ENCODE data around the gene TRMT10A.
A peak's percentile ranks its signal among the peaks of the same experiment; 100 is the strongest.
"Not testable (repeated sequence)": the region's sequence is repeated elsewhere in the genome, so short reads cannot be mapped to it uniquely, and the experiment has no call there.

The TRMT10A gene

GRCh38 chr4:99571883-99572282, 8.0 kb upstream of the TRMT10A start:
- H3K4me1 ChIP-seq (ENCODE audit: control insufficient read depth in 1 of 2, insufficient read depth in 2 of 2, low read length in 2 of 2), result peaks cover 11% of the 10 kb centered on the region in 2 donors
- H3K9ac ChIP-seq (ENCODE audit: low read depth in 1 of 2, low read length in 2 of 2), result no peak overlapping the region
- peak overlapping the region in 1 of 2 donors; percentile 16 for H3K4me3 ChIP-seq (ENCODE audit: low read depth in 1 of 2, low read length in 2 of 2)
- no peaks in the 10 kb centered on the region for H3K36me3 ChIP-seq (ENCODE audit: control insufficient read depth in 1 of 2, insufficient read depth in 2 of 2, low read length in 2 of 2)
- H3K9me3 ChIP-seq (ENCODE audit: control insufficient read depth in 1 of 2, low read length in 2 of 2), result no peaks in the 10 kb centered on the region
- no peak overlapping the region for H3K27ac ChIP-seq (ENCODE audit: low read depth, low read length)
- no peaks in the 10 kb centered on the region for H3K27me3 ChIP-seq (ENCODE audit: control insufficient read depth in 1 of 2, insufficient read depth in 2 of 2, low read length in 2 of 2)

- H3K4me3 ChIP-seq (ENCODE audit: low read depth in 1 of 2, low read length in 2 of 2), result no peak overlapping the region
- no peaks in the 10 kb centered on the region for H3K36me3 ChIP-seq (ENCODE audit: control insufficient read depth in 1 of 2, insufficient read depth in 2 of 2, low read length in 2 of 2)
- H3K9me3 ChIP-seq (ENCODE audit: control insufficient read depth in 1 of 2, low read length in 2 of 2), result no peaks in the 10 kb centered on the region
- H3K4me1 ChIP-seq (ENCODE audit: control insufficient read depth in 1 of 2, insufficient read depth in 2 of 2, low read length in 2 of 2), result peaks cover 0 to 4% of the 10 kb centered on the region in 2 donors
- no peak overlapping the region for H3K27ac ChIP-seq (ENCODE audit: low read depth, low read length)
- no peaks in the 10 kb centered on the region for H3K27me3 ChIP-seq (ENCODE audit: control insufficient read depth in 1 of 2, insufficient read depth in 2 of 2, low read length in 2 of 2)
- no peak overlapping the region for H3K9ac ChIP-seq (ENCODE audit: low read depth in 1 of 2, low read length in 2 of 2)
These were observed 1.1 kb upstream of the TRMT10A start for GRCh38 chr4:99564921-99565320.

- H3K4me1 ChIP-seq (ENCODE audit: control insufficient read depth in 1 of 2, insufficient read depth in 2 of 2, low read length in 2 of 2), result no peaks in the 10 kb centered on the region
- H3K9me3 ChIP-seq (ENCODE audit: control insufficient read depth in 1 of 2, low read length in 2 of 2), result no peaks in the 10 kb centered on the region
- peaks cover 0 to 3% of the 10 kb centered on the region in 2 donors for H3K36me3 ChIP-seq (ENCODE audit: control insufficient read depth in 1 of 2, insufficient read depth in 2 of 2, low read length in 2 of 2)
- H3K4me3 ChIP-seq (ENCODE audit: low read depth in 1 of 2, low read length in 2 of 2), result no peak overlapping the region
- no peak overlapping the region for H3K9ac ChIP-seq (ENCODE audit: low read depth in 1 of 2, low read length in 2 of 2)
- H3K27me3 ChIP-seq (ENCODE audit: control insufficient read depth in 1 of 2, insufficient read depth in 2 of 2, low read length in 2 of 2), result no peaks in the 10 kb centered on the region
- H3K27ac ChIP-seq (ENCODE audit: low read depth, low read length), result no peak overlapping the region
These were observed 11.0 kb downstream of the TRMT10A start for GRCh38 chr4:99552872-99553271.

- Histone ChIP-seq H3K4me3 (ENCODE audit: low read depth in 1 of 2, low read length in 2 of 2) (no peak overlapping the region), H3K36me3 (ENCODE audit: control insufficient read depth in 1 of 2, insufficient read depth in 2 of 2, low read length in 2 of 2) (no peaks in the 10 kb centered on the region), H3K27me3 (ENCODE audit: control insufficient read depth in 1 of 2, insufficient read depth in 2 of 2, low read length in 2 of 2) (no peaks in the 10 kb centered on the region), H3K9ac (ENCODE audit: low read depth in 1 of 2, low read length in 2 of 2) (no peak overlapping the region), H3K4me1 (ENCODE audit: control insufficient read depth in 1 of 2, insufficient read depth in 2 of 2, low read length in 2 of 2) (peaks cover 14 to 35% of the 10 kb centered on the region in 2 donors), H3K27ac (ENCODE audit: low read depth, low read length) (no peak overlapping the region), H3K9me3 (ENCODE audit: control insufficient read depth in 1 of 2, low read length in 2 of 2) (peaks cover 0 to 1% of the 10 kb centered on the region in 2 donors)
These were observed 23.4 kb downstream of the TRMT10A start for GRCh38 chr4:99540277-99540939.

- Histone ChIP-seq H3K27me3 (ENCODE audit: control insufficient read depth in 1 of 2, insufficient read depth in 2 of 2, low read length in 2 of 2) (no peaks in the 10 kb centered on the region), H3K9ac (ENCODE audit: low read depth in 1 of 2, low read length in 2 of 2) (no peak overlapping the region), H3K4me1 (ENCODE audit: control insufficient read depth in 1 of 2, insufficient read depth in 2 of 2, low read length in 2 of 2) (peaks cover 14 to 35% of the 10 kb centered on the region in 2 donors), H3K36me3 (ENCODE audit: control insufficient read depth in 1 of 2, insufficient read depth in 2 of 2, low read length in 2 of 2) (no peaks in the 10 kb centered on the region), H3K4me3 (ENCODE audit: low read depth in 1 of 2, low read length in 2 of 2) (no peak overlapping the region), H3K9me3 (ENCODE audit: control insufficient read depth in 1 of 2, low read length in 2 of 2) (peaks cover 0 to 1% of the 10 kb centered on the region in 2 donors), H3K27ac (ENCODE audit: low read depth, low read length) (no peak overlapping the region)
These were observed 26.2 kb downstream of the TRMT10A start for GRCh38 chr4:99537674-99538073.

GRCh38 chr4:99536848-99537247, 27.0 kb downstream of the TRMT10A start:
- Histone ChIP-seq H3K4me3 (ENCODE audit: low read depth in 1 of 2, low read length in 2 of 2) (no peak overlapping the region), H3K27ac (ENCODE audit: low read depth, low read length) (no peak overlapping the region), H3K4me1 (ENCODE audit: control insufficient read depth in 1 of 2, insufficient read depth in 2 of 2, low read length in 2 of 2) (peaks cover 14 to 35% of the 10 kb centered on the region in 2 donors)

GRCh38 chr4:99536271-99536670, 27.6 kb downstream of the TRMT10A start:
- Histone ChIP-seq H3K9ac (ENCODE audit: low read depth in 1 of 2, low read length in 2 of 2) (no peak overlapping the region), H3K4me3 (ENCODE audit: low read depth in 1 of 2, low read length in 2 of 2) (no peak overlapping the region), H3K27me3 (ENCODE audit: control insufficient read depth in 1 of 2, insufficient read depth in 2 of 2, low read length in 2 of 2) (no peaks in the 10 kb centered on the region), H3K4me1 (ENCODE audit: control insufficient read depth in 1 of 2, insufficient read depth in 2 of 2, low read length in 2 of 2) (peaks cover 14 to 35% of the 10 kb centered on the region in 2 donors), H3K9me3 (ENCODE audit: control insufficient read depth in 1 of 2, low read length in 2 of 2) (peaks cover 0 to 1% of the 10 kb centered on the region in 2 donors), H3K36me3 (ENCODE audit: control insufficient read depth in 1 of 2, insufficient read depth in 2 of 2, low read length in 2 of 2) (no peaks in the 10 kb centered on the region), H3K27ac (ENCODE audit: low read depth, low read length) (no peak overlapping the region)

More at GRCh38 chr4:99536848-99537247, 27.0 kb downstream of the TRMT10A start:
- no peaks in the 10 kb centered on the region for H3K27me3 ChIP-seq (ENCODE audit: control insufficient read depth in 1 of 2, insufficient read depth in 2 of 2, low read length in 2 of 2)
- no peaks in the 10 kb centered on the region for H3K36me3 ChIP-seq (ENCODE audit: control insufficient read depth in 1 of 2, insufficient read depth in 2 of 2, low read length in 2 of 2)
- H3K9me3 ChIP-seq (ENCODE audit: control insufficient read depth in 1 of 2, low read length in 2 of 2), result peaks cover 0 to 1% of the 10 kb centered on the region in 2 donors
- H3K9ac ChIP-seq (ENCODE audit: low read depth in 1 of 2, low read length in 2 of 2), result no peak overlapping the region

GRCh38 chr4:99534699-99535098, 29.1 kb downstream of the TRMT10A start:
- not testable (repeated sequence) for H3K9ac ChIP-seq (ENCODE audit: low read depth in 1 of 2, low read length in 2 of 2); H3K4me3 ChIP-seq (ENCODE audit: low read depth in 1 of 2, low read length in 2 of 2); H3K27ac ChIP-seq (ENCODE audit: low read depth, low read length); H3K36me3 ChIP-seq (ENCODE audit: control insufficient read depth in 1 of 2, insufficient read depth in 2 of 2, low read length in 2 of 2); H3K27me3 ChIP-seq (ENCODE audit: control insufficient read depth in 1 of 2, insufficient read depth in 2 of 2, low read length in 2 of 2); H3K9me3 ChIP-seq (ENCODE audit: control insufficient read depth in 1 of 2, low read length in 2 of 2)
- peaks cover 8 to 27% of the 10 kb centered on the region in 2 donors for H3K4me1 ChIP-seq (ENCODE audit: control insufficient read depth in 1 of 2, insufficient read depth in 2 of 2, low read length in 2 of 2)

GRCh38 chr4:99529956-99530355, 33.9 kb downstream of the TRMT10A start:
- Histone ChIP-seq H3K9me3 (ENCODE audit: control insufficient read depth in 1 of 2, low read length in 2 of 2) (no peaks in the 10 kb centered on the region), H3K27ac (ENCODE audit: low read depth, low read length) (no peak overlapping the region), H3K27me3 (ENCODE audit: control insufficient read depth in 1 of 2, insufficient read depth in 2 of 2, low read length in 2 of 2) (no peaks in the 10 kb centered on the region), H3K4me3 (ENCODE audit: low read depth in 1 of 2, low read length in 2 of 2) (no peak overlapping the region), H3K9ac (ENCODE audit: low read depth in 1 of 2, low read length in 2 of 2) (no peak overlapping the region), H3K4me1 (ENCODE audit: control insufficient read depth in 1 of 2, insufficient read depth in 2 of 2, low read length in 2 of 2) (no peaks in the 10 kb centered on the region), H3K36me3 (ENCODE audit: control insufficient read depth in 1 of 2, insufficient read depth in 2 of 2, low read length in 2 of 2) (no peaks in the 10 kb centered on the region)

- no peak overlapping the region for H3K9ac ChIP-seq (ENCODE audit: low read depth in 1 of 2, low read length in 2 of 2)
- no peaks in the 10 kb centered on the region for H3K36me3 ChIP-seq (ENCODE audit: control insufficient read depth in 1 of 2, insufficient read depth in 2 of 2, low read length in 2 of 2)
- H3K27ac ChIP-seq (ENCODE audit: low read depth, low read length), result no peak overlapping the region
- no peaks in the 10 kb centered on the region for H3K27me3 ChIP-seq (ENCODE audit: control insufficient read depth in 1 of 2, insufficient read depth in 2 of 2, low read length in 2 of 2)
- no peaks in the 10 kb centered on the region for H3K4me1 ChIP-seq (ENCODE audit: control insufficient read depth in 1 of 2, insufficient read depth in 2 of 2, low read length in 2 of 2)
- H3K9me3 ChIP-seq (ENCODE audit: control insufficient read depth in 1 of 2, low read length in 2 of 2), result no peaks in the 10 kb centered on the region
- H3K4me3 ChIP-seq (ENCODE audit: low read depth in 1 of 2, low read length in 2 of 2), result no peak overlapping the region
These were observed 34.6 kb downstream of the TRMT10A start for GRCh38 chr4:99529228-99529627.

Measured in duodenal mucosa (tissue), 2 donors.